Stromal cell of bone marrow (primary cell): ENCODE results near the gene HIP1.
"Not testable (repeated sequence)": the region's sequence is repeated elsewhere in the genome, so short reads cannot be mapped to it uniquely, and the experiment has no call there.

Source experiments
- DNase-seq: peaks from one replicate; pipeline ENCODE4 v3.0.0-alpha.2; 2012; ENCODE audit warnings: low read depth

The HIP1 gene

DNA sequence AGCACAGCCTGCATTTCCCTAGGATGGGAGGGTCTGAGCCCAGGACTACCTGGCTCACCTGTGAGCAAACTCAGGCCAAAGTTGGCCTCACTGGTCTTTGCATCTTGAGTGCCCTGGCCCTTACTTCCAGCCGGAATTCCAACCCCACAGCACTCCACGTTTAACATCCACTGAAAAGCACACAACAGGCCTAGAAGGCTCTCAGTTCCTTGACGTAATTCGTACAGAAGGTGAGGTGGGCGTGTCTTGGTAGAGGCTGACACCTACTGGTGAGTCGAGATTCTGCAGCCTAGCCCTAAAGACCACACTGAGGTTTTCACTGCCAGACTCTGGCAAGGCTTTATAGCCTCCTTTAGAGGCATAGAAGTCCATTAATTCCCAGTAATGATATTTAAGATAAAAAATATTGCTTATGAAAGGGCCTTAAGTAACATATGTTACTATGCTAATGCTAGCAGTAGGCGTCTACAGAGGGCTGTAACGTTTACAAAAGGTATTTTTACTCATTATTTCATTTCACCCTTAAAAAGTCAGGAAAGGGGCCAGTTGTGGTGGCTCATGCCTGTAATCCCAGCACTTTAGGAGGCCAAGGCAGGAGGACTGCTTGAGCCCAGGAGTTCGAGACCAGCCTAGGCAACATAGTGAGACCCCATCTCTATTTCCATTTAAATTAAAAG lies 95.8 kb downstream of the HIP1 start:
- no peak for DNase-seq

DNA sequence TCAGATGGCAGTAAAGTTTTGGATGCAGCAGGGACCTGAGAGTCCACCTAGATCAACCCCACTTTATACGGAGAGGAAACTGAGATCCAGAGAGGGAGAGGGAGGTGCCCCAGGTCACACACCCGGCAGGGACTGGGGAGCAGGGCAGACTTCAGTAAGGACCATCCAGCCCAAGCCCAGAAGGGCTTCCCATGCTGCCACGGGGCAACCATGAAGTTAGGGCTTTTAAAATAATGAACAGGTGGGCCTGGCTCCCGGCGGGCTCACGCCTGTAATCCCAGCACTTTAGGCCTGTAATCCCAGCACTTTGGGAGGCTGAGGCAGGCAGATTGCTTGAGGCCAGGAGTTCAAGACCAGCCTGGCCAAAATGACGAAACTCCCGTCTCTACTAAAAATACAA lies 98.5 kb downstream of the HIP1 start:
- DNase-seq: no peak

DNA sequence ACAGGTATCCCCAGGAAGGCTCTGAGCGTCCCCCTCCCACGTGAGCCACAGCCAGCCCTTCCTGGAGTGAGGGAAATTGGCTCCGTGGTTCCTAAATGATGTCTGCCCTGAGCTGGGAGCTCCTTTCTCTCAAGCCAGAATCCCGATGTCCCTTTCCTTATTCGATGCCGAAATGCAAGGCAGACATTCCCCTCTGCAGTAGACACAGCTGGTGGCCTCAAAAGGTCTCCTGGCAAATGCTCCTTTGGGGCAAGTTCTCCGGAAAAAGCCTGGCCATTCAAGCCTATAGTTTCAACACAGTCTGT lies 98.9 kb downstream of the HIP1 start:
- DNase-seq: no peak

DNA sequence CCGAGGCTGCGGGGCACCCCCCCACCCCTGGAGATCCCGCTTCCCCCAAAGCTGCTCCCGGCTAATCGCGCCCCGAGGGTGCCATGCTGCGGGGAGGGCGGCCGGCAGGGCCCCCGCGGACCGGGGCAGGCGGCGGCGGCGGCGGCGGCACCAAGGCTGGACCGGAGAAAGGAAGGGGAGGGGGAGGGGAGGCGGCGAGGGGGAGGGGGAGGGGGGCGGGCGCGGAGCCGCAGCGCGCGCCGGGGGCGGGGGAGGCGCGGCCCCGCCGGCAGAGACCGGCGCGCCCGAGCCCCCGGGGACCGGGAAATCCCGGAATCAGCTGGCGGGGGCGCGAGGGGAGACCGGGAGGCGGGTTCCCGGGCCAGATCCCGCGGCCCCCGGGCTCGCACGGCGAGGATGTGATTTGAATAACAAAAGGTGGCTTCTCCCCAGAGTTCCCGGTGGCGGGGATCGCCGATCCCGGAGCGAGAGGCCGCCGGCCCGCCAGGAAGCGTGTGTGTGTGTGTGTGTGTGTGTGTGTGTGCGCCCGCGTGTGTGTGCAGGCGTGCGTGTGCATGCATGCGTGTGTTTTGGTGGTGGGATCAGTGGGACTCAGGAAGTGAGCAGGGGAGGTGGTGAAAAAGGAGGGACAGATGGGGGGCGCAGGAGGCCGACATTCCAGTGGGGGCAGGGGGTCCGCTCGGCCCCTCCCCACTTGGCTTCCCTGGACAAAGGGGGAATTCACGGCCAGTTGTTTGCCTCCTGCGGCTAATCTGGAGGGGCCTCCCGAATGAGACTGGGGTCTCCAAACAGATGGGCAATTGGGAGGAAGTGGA lies 99.5 kb downstream of the HIP1 start:
- DNase-seq: no peak

DNA sequence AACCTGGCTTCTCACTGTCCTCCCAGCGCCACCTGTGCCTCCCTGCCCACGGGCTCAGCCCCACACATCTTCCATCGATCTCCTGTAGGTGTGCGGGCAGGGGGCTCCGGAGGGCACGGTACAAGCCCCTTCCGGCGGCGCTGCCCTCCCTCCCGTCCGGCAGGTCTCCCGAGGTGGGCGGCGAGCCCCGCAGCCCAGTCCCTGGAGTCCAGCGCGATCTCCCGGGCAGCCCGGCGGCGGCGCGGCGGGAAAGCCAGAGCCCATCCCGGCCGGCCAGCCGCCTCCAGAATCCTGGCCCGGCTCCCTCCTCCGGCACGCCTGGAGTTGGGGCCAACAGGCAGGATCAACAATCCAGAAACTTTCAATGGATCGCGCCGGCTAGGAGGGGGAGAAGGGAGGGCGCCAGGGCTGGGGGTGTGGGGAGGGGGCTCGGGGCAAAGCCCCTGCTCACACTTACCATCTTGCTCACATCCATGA lies 100.1 kb downstream of the HIP1 start:
- no peak for DNase-seq

DNA sequence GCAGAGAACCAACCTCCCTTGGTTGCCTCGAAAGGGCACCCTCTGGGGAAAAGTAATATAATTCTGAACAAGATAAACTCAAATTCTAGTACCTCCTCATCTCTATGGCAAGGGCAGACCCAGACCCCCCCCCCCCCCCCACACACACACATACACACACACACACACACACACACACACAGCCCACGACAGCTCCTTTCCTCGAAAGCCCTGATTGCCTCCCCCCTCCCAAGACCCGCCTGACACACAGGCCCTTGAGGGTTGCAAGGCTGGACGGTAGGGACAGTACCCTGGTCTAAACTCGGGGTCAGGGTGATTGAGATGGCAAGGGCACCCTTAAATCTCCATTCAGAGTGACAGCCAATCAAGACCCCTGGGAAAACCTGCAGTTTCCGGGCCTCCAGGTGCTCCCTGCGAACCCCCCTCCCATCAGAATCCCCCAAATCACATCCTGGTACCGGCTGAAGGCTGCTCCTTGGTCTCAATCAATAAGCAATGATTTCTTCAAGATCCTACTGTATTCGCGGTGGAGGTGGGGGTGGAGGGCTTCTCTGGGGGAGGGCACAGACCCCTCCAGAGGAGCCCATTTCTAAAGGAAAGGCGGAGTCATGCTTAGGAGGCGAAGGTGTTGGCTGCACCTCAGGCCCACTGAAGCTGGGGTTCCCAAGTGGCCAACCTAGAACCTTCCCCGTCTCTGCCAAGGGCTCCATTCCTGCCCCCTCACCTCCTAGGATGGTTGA lies 100.7 kb downstream of the HIP1 start:
- no peak for DNase-seq

GRCh38 chr7:75635036-75635435 lies 103.7 kb downstream of the HIP1 start:
- no peak for DNase-seq

DNA sequence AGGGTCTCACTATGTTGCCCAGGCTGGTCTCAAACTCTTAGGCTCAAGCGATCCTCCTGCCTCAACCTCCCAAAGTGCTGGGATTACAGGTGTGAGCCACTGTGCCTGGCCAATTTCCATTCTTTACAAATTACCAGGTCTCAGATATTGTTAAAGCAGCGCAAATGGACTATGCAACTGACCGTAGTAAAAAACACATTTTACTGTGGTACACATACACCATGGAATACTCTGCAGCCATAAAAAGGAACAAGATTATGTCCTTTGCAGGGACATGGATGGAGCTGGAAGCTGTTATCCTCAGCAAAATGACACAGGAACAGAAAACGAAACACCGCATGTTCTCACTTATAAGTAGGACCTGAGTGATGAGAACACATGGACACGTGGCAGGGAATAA lies 106.2 kb downstream of the HIP1 start:
- DNase-seq: not testable (repeated sequence)

DNA sequence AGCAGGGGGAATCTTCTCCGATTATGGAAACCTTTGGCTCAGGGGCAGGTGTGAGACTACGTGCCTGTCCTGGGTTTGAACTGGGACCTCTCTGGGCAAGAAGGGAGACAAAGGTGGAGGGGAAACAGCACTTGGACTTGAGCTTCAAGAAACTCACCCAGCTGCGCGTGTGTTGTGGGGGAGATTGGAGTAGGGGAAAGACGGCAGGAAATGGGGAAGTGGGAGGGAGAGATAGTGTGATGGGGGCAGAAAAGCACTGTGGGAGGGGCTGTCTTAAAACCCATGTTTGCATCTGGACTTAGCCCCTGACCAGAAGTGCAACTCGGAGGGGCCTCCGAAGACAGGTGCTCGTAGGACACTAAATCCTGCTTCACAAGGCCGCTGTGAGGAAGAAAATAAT lies 107.0 kb downstream of the HIP1 start:
- no peak for DNase-seq

DNA sequence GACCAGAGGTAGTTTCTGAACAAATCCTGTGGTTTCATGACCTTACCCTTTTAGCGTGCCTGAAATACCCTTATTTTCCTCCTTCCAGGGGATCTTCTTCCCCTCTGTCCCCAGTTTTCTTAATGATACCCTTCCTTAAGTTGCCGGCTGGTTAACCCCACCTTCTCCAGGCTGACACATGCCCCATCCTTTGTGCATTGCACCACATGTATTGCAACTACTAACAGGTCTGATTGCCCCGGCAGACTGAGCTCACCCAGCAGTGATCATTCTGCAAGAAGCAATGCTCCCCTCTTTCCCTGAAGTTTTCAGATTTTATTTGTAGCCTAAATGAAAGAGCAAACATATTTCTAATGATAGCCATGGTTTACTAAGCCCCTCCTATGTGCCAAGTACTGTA lies 108.2 kb downstream of the HIP1 start:
- no peak for DNase-seq

DNA sequence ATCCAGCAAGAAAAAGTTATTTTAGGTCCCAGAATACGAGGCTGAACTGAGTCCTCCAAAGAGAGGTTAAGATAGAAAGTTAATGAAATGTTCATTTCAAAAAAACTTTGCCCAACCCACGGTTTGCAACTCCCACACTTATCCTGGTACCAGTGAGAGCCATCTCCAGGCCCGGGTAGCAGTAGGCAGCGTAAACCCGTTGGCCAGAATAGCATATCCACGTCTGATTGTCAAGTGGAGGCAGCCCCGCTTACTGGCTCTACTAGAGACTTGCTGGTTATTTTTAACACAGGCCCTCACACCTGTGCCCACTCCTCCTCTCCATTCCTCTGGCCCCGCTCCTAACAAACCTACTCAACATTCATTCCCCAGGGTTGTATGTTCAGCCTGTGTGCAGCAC lies 109.7 kb downstream of the HIP1 start:
- no peak for DNase-seq

GRCh38 chr7:75628055-75628454 lies 110.7 kb downstream of the HIP1 start:
- no peak for DNase-seq

DNA sequence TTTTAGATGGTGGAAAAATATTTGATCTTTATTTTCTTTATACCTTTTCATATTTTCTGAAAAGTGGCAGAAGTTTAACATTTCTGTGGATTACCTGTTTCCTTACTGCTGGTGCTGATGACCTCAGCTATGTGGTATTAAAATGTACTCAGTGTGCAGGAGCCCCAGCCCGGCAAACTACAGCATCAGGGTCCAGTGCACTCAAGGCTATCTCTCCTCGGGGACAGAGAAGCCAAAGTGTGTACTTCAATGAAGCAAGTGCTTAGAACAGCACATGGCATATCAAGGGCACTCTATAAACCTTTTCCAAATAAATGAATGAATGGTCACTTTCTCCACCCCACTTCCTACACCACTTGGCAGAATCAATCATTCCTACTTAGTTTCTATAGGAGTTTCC lies 111.8 kb downstream of the HIP1 start:
- DNase-seq: no peak

- DNase-seq: no peak
These were observed 112.9 kb downstream of the HIP1 start for GRCh38 chr7:75625868-75626267.

GRCh38 chr7:75624134-75624832 lies 114.5 kb downstream of the HIP1 start:
- no peak for DNase-seq

GRCh38 chr7:75623390-75624133 lies 115.2 kb downstream of the HIP1 start:
- DNase-seq: no peak

DNA sequence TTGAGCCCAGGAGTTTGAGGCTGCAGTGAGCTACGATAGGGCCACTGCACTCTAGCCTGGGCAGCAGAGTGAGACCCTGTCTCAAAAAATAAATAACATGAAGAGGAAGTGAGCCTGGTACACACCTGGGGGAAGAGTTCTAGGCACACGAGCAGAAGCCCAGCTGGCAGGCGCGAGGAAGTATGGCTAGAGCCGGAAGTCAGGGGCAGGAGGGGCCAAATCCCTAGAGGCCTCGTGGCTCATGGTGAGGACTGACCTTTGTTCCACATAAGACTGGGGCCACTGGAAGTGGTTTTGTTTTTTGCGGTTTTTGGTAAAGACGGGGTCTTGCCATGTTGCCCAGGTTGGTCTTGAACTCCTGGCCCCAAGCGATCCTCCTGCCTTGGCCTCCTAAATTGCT lies 117.6 kb downstream of the HIP1 start:
- DNase-seq: no peak

GRCh38 chr7:75619636-75620035 lies 119.1 kb downstream of the HIP1 start:
- DNase-seq: no peak

GRCh38 chr7:75617634-75618234 lies 121.0 kb downstream of the HIP1 start:
- DNase-seq: peak; percentile 43

- no peak for DNase-seq
These were observed 122.1 kb downstream of the HIP1 start for GRCh38 chr7:75616421-75617167.

DNA sequence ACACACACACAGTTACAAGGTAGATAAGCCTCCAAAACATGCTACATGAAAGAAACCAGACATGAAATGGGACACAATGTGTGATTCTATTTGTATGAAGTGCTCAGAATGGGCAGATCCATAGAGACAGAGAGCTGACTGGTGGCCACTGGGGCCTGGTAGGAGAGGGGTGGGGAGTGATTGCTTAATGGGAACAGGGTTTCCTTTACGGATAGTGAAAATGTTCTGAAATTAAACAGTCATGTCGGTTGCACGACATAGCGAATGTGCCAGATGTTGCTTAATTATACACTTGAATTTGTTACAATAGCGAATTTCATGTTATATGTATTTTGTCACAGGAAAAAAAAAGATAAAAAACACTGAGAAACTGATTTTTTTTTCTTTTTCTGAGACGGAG lies 124.3 kb downstream of the HIP1 start:
- DNase-seq: no peak
